SIG-M5 treated with dmso at 0.1 percent for 504 hours (cell line): ENCODE data around the gene JPT1.
"Not testable (repeated sequence)": the region's sequence is repeated elsewhere in the genome, so short reads cannot be mapped to it uniquely, and the experiment has no call there.

ENCODE experiments used
- DNase-seq: peaks from one replicate; lab custom pipeline; 2025; ENCODE audit not compliant: unreplicated experiment; lab: John Stamatoyannopoulos, UW

JPT1 gene

GRCh38 chr17:75158480-75158879 is 4.2 kb upstream of the JPT1 start:
- not testable (repeated sequence) for DNase-seq

- peak; percentile 29 for DNase-seq
Observed at GRCh38 chr17:75155191-75155601, 884 bp upstream of the JPT1 start.

GRCh38 chr17:75153780-75154194 is 525 bp downstream of the JPT1 start:
- DNase-seq = no peak

GRCh38 chr17:75152922-75153779 is 1.2 kb downstream of the JPT1 start:
- peak; percentile 87 for DNase-seq

- no peak for DNase-seq
Observed at GRCh38 chr17:75152523-75152921, 1.8 kb downstream of the JPT1 start.

- DNase-seq = peak; percentile 29
Observed at GRCh38 chr17:75151930-75152329, 2.4 kb downstream of the JPT1 start.

- no peak for DNase-seq
Observed at GRCh38 chr17:75147878-75148546, 6.3 kb downstream of the JPT1 start.

- DNase-seq = no peak
Observed at GRCh38 chr17:75146592-75146991, 7.7 kb downstream of the JPT1 start.

GRCh38 chr17:75144816-75145512 is 9.3 kb downstream of the JPT1 start:
- no peak for DNase-seq

- no peak for DNase-seq
Observed at GRCh38 chr17:75142236-75142971, 11.9 kb downstream of the JPT1 start.

GRCh38 chr17:75138519-75138918 is 15.8 kb downstream of the JPT1 start:
- DNase-seq = no peak

GRCh38 chr17:75137762-75138161 is 16.6 kb downstream of the JPT1 start:
- DNase-seq = not testable (repeated sequence)

GRCh38 chr17:75135946-75136345 is 18.4 kb downstream of the JPT1 start:
- DNase-seq = no peak

- DNase-seq = no peak
Observed at GRCh38 chr17:75135452-75135851, 18.9 kb downstream of the JPT1 start.

- DNase-seq = not testable (repeated sequence)
Observed at GRCh38 chr17:75133607-75134347, 20.5 kb downstream of the JPT1 start.

- DNase-seq = no peak
Observed at GRCh38 chr17:75133001-75133400, 21.3 kb downstream of the JPT1 start.

- DNase-seq = not testable (repeated sequence)
Observed at GRCh38 chr17:75132018-75133000, 22.0 kb downstream of the JPT1 start.

- peak; percentile 82 for DNase-seq
Observed at GRCh38 chr17:75131278-75132017, 22.9 kb downstream of the JPT1 start, which contains the start of gene NT5C. Gene NT5C, minus strand, starts transcription at chr17:75131742. Its CDS starts 35 bp downstream, at chr17:75131707.
